ENCODE data around the gene NCBP2. TPM values are rescaled to one million over a fixed set of nuclear protein-coding genes. Genes with fewer than 3 reads are reported as not detected.
A peak's percentile ranks its signal among the peaks of the same experiment; 100 is the strongest.

NCBP2 gene
- total and polyA plus RNA-seq, 2 experiments from 2014 or later = 78.4 to 98.9 TPM

DNA sequence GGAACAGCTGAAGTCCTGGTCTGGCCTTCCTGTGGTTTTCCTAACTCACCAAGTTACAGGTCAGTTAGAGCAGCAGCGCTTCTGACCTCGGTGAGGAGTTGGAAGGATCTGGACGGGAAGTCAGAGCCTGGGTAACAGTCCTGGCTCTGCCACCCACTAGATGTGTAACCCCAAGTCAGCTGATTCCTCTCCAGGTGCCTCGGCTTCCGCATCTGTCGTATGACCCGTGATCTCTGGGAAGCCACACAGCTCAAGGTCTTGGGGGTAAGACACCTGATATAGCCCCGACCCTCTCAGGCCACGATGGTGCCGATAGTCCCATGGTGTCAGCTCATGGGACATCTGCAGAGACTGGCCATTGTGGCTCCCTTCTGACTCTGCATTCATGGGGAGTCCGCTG, 34.6 kb upstream of the NCBP2 start:
- ATAC-seq (no peak), DNase-seq (ENCODE audit: low spot score) (no peak)
- H3K4me3 Mint-ChIP-seq = no peak overlapping the region
- H3K36me3 ChIP-seq (ENCODE audit: insufficient read depth) = no peaks in the 10 kb centered on the region
- H3K4me1 ChIP-seq (ENCODE audit: insufficient read depth) = no peaks in the 10 kb centered on the region
- no peak overlapping the region for H3K4me2 ChIP-seq
- H3K79me2 ChIP-seq (replicated peaks; ENCODE audit: insufficient read depth) = no peaks in the 10 kb centered on the region
- H4K20me1 ChIP-seq (replicated peaks; ENCODE audit: insufficient read depth) = no peaks in the 10 kb centered on the region
- H3K36me3 Mint-ChIP-seq (ENCODE audit: low read depth) = peaks cover 5% of the 10 kb centered on the region; the same call in 2 of the 3 replicates
- H3K9me3 Mint-ChIP-seq = peaks cover 18% of the 10 kb centered on the region
- peaks cover 3% of the 10 kb centered on the region; the same call in 1 of the 3 replicates for H3K4me1 Mint-ChIP-seq
- TF ChIP-seq ZNF114 (CRISPR knock-in tag; IDR thresholded peaks at IDR 0.05) (no peak), EZH2 (IDR thresholded peaks at IDR 0.05; ENCODE audit: low read depth, unreplicated experiment) (no peak), ZNF462 (CRISPR knock-in tag; IDR thresholded peaks at IDR 0.05) (no peak), NANOG (IDR thresholded peaks at IDR 0.05; ENCODE audit: borderline replicate concordance) (no peak), JUNB (IDR thresholded peaks at IDR 0.05; ENCODE audit: unreplicated experiment) (no peak)
- H2AFZ ChIP-seq = peak overlapping the region; percentile 56
- no peaks in the 10 kb centered on the region for H3F3A ChIP-seq (replicated peaks; ENCODE audit: low read depth)
- no peak overlapping the region for H3K4me3 ChIP-seq
- no peak overlapping the region for H3K27ac ChIP-seq (ENCODE audit: low read depth)
- no peak overlapping the region for H3K27ac Mint-ChIP-seq
- peaks cover 11% of the 10 kb centered on the region for H3K27me3 Mint-ChIP-seq (ENCODE audit: insufficient read depth, low read depth, poor library complexity)
- H3K27me3 ChIP-seq (ENCODE audit: insufficient read depth) = peaks cover 3% of the 10 kb centered on the region; the same call in 1 of the 2 replicates
- no peaks in the 10 kb centered on the region for H3K9me2 ChIP-seq (ENCODE audit: insufficient read depth)

DNA sequence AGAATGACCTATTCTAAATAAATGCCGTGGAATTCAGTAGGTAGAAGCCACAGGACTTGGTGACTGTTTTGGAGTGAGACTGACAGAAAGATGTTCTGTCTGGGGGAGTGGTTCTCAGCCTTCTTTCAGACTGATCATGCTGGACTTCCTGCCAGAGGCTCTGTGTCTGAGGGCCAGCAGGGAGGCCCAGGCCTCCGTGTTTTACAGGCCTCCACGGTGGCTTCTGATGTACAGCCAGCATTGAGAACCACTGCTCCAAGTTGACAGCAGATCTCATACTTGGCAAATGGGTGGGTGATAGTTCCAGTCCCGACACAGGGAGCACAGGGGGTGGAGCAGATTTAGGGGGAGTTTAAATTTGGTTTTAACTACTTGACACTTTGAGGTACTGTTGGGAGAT, 33.0 kb upstream of the NCBP2 start:
- Mint-ChIP-seq H3K36me3 (ENCODE audit: low read depth) (peaks cover 5% of the 10 kb centered on the region), H3K4me3 (no peak overlapping the region), H3K4me1 (peaks cover 3% of the 10 kb centered on the region; the same call in 1 of the 3 replicates), H3K27me3 (ENCODE audit: insufficient read depth, low read depth, poor library complexity) (peaks cover 20% of the 10 kb centered on the region), H3K27ac (no peak overlapping the region), H3K9me3 (peaks cover 24% of the 10 kb centered on the region)
- Histone ChIP-seq H3K27me3 (ENCODE audit: insufficient read depth) (peaks cover 19% of the 10 kb centered on the region), H3K4me3 (no peak overlapping the region), H3F3A (replicated peaks; ENCODE audit: low read depth) (no peaks in the 10 kb centered on the region), H3K27ac (ENCODE audit: low read depth) (no peak overlapping the region), H3K4me1 (ENCODE audit: insufficient read depth) (no peaks in the 10 kb centered on the region), H3K4me2 (no peak overlapping the region), H2AFZ (no peak overlapping the region), H3K9me2 (ENCODE audit: insufficient read depth) (no peaks in the 10 kb centered on the region), H3K36me3 (ENCODE audit: insufficient read depth) (no peaks in the 10 kb centered on the region), H4K20me1 (replicated peaks; ENCODE audit: insufficient read depth) (no peaks in the 10 kb centered on the region), H3K79me2 (replicated peaks; ENCODE audit: insufficient read depth) (no peaks in the 10 kb centered on the region)
- ATAC-seq (no peak), DNase-seq (ENCODE audit: low spot score) (no peak)
- TF ChIP-seq ZNF114 (CRISPR knock-in tag; IDR thresholded peaks at IDR 0.05) (no peak), CREB1 (CRISPR knock-in tag; IDR thresholded peaks at IDR 0.05; ENCODE audit: low read depth) (no peak), ZNF331 (CRISPR knock-in tag; IDR thresholded peaks at IDR 0.05; ENCODE audit: low read depth) (no peak), EZH2phosphoT487 (IDR thresholded peaks at IDR 0.05; ENCODE audit: unreplicated experiment) (no peak)

Data from GM23338 (cell line).